Neural progenitor cell (in vitro differentiated cells): ENCODE results near the gene COG4.

Experiments used
- CTCF ChIP-seq: fragments of 200-600 bp; sonication (generic); IDR thresholded peaks from 2 replicates; pipeline ENCODE4 v1.5.1; 2017; ENCODE audit warnings: antibody characterized with exemption, mild to moderate bottlenecking
- EZH2 ChIP-seq: fragments of 200-600 bp; sonication (generic); IDR thresholded peaks from 2 replicates; pipeline ENCODE4 v1.6.1; 2017; ENCODE audit warnings: antibody characterized with exemption, mild to moderate bottlenecking, moderate library complexity

GRCh38 chr16:70482624-70483023 lies 40.7 kb downstream of the COG4 start:
- TF ChIP-seq CTCF (no peak), EZH2 (no peak)
